SK-N-SH treated with all-trans-retinoic acid at 6 μM for 48 hours (cell line): ENCODE results near the gene OR10A5.

Experiments used
- ATAC-seq: fragments of 200-7000 bp; cut with Tn5 transposase; 3 replicates; pipeline ENCODE4 v1.9.1; 2020; ENCODE audit warnings: mild to moderate bottlenecking, moderate library complexity
- ARNTL ChIP-seq: fragments of 450-650 bp; formaldehyde crosslinking; IDR thresholded peaks from 2 replicates; pipeline ENCODE4 v1.5.0; 2020; ENCODE audit warnings: low read depth, mild to moderate bottlenecking, moderate library complexity, borderline replicate concordance
- BACH2 ChIP-seq: fragments of 250-450 bp; sonication (Bioruptor Pico); IDR thresholded peaks from 2 replicates; pipeline ENCODE4 v1.9.0; 2021; ENCODE audit warnings: mild to moderate bottlenecking, borderline replicate concordance
- CREB5 ChIP-seq: fragments of 250-450 bp; sonication (Bioruptor Pico); IDR thresholded peaks from 2 replicates; pipeline ENCODE4 v1.5.1; 2020; ENCODE audit warnings: low read depth, mild to moderate bottlenecking, moderate library complexity
- CSDC2 ChIP-seq: fragments of 250-450 bp; sonication (Bioruptor Pico); IDR thresholded peaks from 2 replicates; pipeline ENCODE4 v1.5.0; 2020; ENCODE audit warnings: mild to moderate bottlenecking, moderate library complexity
- ESRRG ChIP-seq: fragments of 250-450 bp; sonication (Bioruptor Pico); IDR thresholded peaks from 2 replicates; pipeline ENCODE4 v1.6.1; 2021; ENCODE audit warnings: mild to moderate bottlenecking
- GLIS3 ChIP-seq: fragments of 250-450 bp; sonication (Bioruptor Pico); IDR thresholded peaks from 2 replicates; pipeline ENCODE4 v1.5.0; 2020; ENCODE audit warnings: mild to moderate bottlenecking, moderate library complexity
- ISL1 ChIP-seq: fragments of 250-450 bp; sonication (Bioruptor Pico); IDR thresholded peaks from 2 replicates; pipeline ENCODE4 v2.1.2; 2022; ENCODE audit warnings: mild to moderate bottlenecking, moderate library complexity
- PATZ1 ChIP-seq: fragments of 250-450 bp; sonication (Bioruptor Pico); IDR thresholded peaks from 2 replicates; pipeline ENCODE4 v1.8.0; 2020; ENCODE audit warnings: mild to moderate bottlenecking, moderate library complexity, borderline replicate concordance
- POU6F1 ChIP-seq: fragments of 250-450 bp; sonication (Bioruptor Pico); IDR thresholded peaks from 2 replicates; pipeline ENCODE4 v1.8.0; 2021; ENCODE audit warnings: low read depth, mild to moderate bottlenecking, moderate library complexity, borderline replicate concordance
- PPARA ChIP-seq: fragments of 250-450 bp; sonication (Bioruptor Pico); IDR thresholded peaks from 2 replicates; pipeline ENCODE4 v1.5.0; 2020; ENCODE audit warnings: mild to moderate bottlenecking, borderline replicate concordance
- RARB ChIP-seq: fragments of 250-450 bp; sonication (Bioruptor Pico); IDR thresholded peaks from 2 replicates; pipeline ENCODE4 v1.8.0; 2021; ENCODE audit warnings: mild to moderate bottlenecking, moderate library complexity
- SNAI2 ChIP-seq: fragments of 250-450 bp; sonication (Bioruptor Pico); IDR thresholded peaks from 2 replicates; pipeline ENCODE4 v1.5.0; 2020; ENCODE audit warnings: mild to moderate bottlenecking, moderate library complexity
- TCF4 ChIP-seq: fragments of 250-450 bp; sonication (Bioruptor Pico); IDR thresholded peaks from 2 replicates; pipeline ENCODE4 v1.8.0; 2021; ENCODE audit warnings: mild to moderate bottlenecking, moderate library complexity, borderline replicate concordance
- TOX ChIP-seq: fragments of 250-450 bp; sonication (Bioruptor Pico); IDR thresholded peaks from 2 replicates; pipeline ENCODE4 v1.8.0; 2021; ENCODE audit warnings: mild to moderate bottlenecking, moderate library complexity, borderline replicate concordance
- TSHZ2 ChIP-seq: fragments of 250-450 bp; sonication (Bioruptor Pico); IDR thresholded peaks from 2 replicates; pipeline ENCODE4 v1.5.0; 2020; ENCODE audit warnings: mild to moderate bottlenecking, moderate library complexity
- ZFP3 ChIP-seq: fragments of 250-450 bp; sonication (Bioruptor Pico); IDR thresholded peaks from 2 replicates; pipeline ENCODE4 v1.5.0; 2020; ENCODE audit warnings: mild to moderate bottlenecking, moderate library complexity
- ZFP30 ChIP-seq: fragments of 450-650 bp; formaldehyde crosslinking; IDR thresholded peaks from 2 replicates; pipeline ENCODE4 v1.5.0; 2022; ENCODE audit warnings: mild to moderate bottlenecking, moderate library complexity
- ZNF565 ChIP-seq: fragments of 450-650 bp; formaldehyde crosslinking; conservative IDR thresholded peaks from 2 replicates; pipeline ENCODE4 v1.5.0; 2020; ENCODE audit warnings: low read depth, mild to moderate bottlenecking, moderate library complexity
- ZNF70 ChIP-seq: fragments of 450-650 bp; formaldehyde crosslinking; IDR thresholded peaks from 2 replicates; pipeline ENCODE4 v1.5.0; 2020; ENCODE audit warnings: mild to moderate bottlenecking, moderate library complexity

The OR10A5 gene

GRCh38 chr11:6828103-6828502, 17.4 kb upstream of the OR10A5 start:
- ATAC-seq = no peak
- TF ChIP-seq TCF4 (CRISPR knock-in tag) = no peak
- no peak for TF ChIP-seq GLIS3 (CRISPR knock-in tag)
- TF ChIP-seq CREB5 (CRISPR knock-in tag) = no peak
- TF ChIP-seq ZFP30 (CRISPR knock-in tag) = no peak

- ATAC-seq = no peak
- no peak for TF ChIP-seq TOX (CRISPR knock-in tag)
- no peak for TF ChIP-seq RARB
- TF ChIP-seq ESRRG (CRISPR knock-in tag) = no peak
- TF ChIP-seq ZNF565 (CRISPR knock-in tag) = no peak
- no peak for TF ChIP-seq CSDC2 (CRISPR knock-in tag)
- TF ChIP-seq PPARA (CRISPR knock-in tag) = no peak
- no peak for TF ChIP-seq SNAI2 (CRISPR knock-in tag)
- TF ChIP-seq ZFP3 (CRISPR knock-in tag) = no peak
- no peak for TF ChIP-seq BACH2 (CRISPR knock-in tag)
- TF ChIP-seq POU6F1 (CRISPR knock-in tag) = no peak
- no peak for TF ChIP-seq ARNTL (CRISPR knock-in tag)
- TF ChIP-seq ISL1 (CRISPR knock-in tag) = no peak
- no peak for TF ChIP-seq PATZ1 (CRISPR knock-in tag)
- no peak for TF ChIP-seq TCF4 (CRISPR knock-in tag)
- no peak for TF ChIP-seq ZFP30 (CRISPR knock-in tag)
- no peak for TF ChIP-seq CREB5 (CRISPR knock-in tag)
- no peak for TF ChIP-seq TSHZ2 (CRISPR knock-in tag)
- no peak for TF ChIP-seq ZNF70 (CRISPR knock-in tag)
These were observed 12.1 kb upstream of the OR10A5 start for GRCh38 chr11:6833356-6833755.

- no peak for ATAC-seq
- TF ChIP-seq ZNF70 (CRISPR knock-in tag) (no peak), CSDC2 (CRISPR knock-in tag) (no peak), TSHZ2 (CRISPR knock-in tag) (no peak), GLIS3 (CRISPR knock-in tag) (no peak), ESRRG (CRISPR knock-in tag) (no peak), ZFP3 (CRISPR knock-in tag) (no peak)
These were observed 11.5 kb upstream of the OR10A5 start for GRCh38 chr11:6834021-6834420.
